Measurements from ENCODE around the gene NUF2. TPM values are rescaled to one million over a fixed set of nuclear protein-coding genes. Genes with fewer than 3 reads are reported as not detected.

The NUF2 gene
- total and polyA plus RNA-seq, 2 of the 4 experiments (the other 2 are of a cell fraction), result 13.0 to 18.5 TPM

- in situ Hi-C loops (cut with MboI; ENCODE audit: low sequenced_read_pairs), result no loop called here
- no peaks in the 10 kb centered on the region for H3K9me3 ChIP-seq (ENCODE audit: control insufficient read depth, insufficient read depth, low read length)
- no peak overlapping the region for H4K8ac ChIP-seq (ENCODE audit: low read depth in 2 of 2, low read length in 2 of 2)
- no peaks in the 10 kb centered on the region for H4K20me1 ChIP-seq (ENCODE audit: insufficient read depth, low read length)
- POLR2A ChIA-PET (ENCODE audit: unreplicated experiment), result no interaction called here
- dilution Hi-C loops (cut with HindIII; ENCODE audit: low sequenced_read_pairs, unreplicated experiment), result no loop called here
- no peak overlapping the region for H2AK9ac ChIP-seq (replicated peaks; ENCODE audit: low read depth, low read length, poor library complexity)
- no peak overlapping the region for H3K4me2 ChIP-seq (ENCODE audit: low read depth, low read length)
- no peak overlapping the region for H2BK120ac ChIP-seq (ENCODE audit: low read depth, low read length)
- intact Hi-C loops (cut with micrococcal nuclease), result no loop called here
- H3K27me3 ChIP-seq (ENCODE audit: control insufficient read depth, insufficient read depth, low read length), result peaks cover 12% of the 10 kb centered on the region
- BruUV-seq (replicated peaks), result no TSS peak
- no peak overlapping the region for H3K56ac ChIP-seq (ENCODE audit: extremely low read depth, insufficient read depth, low read length)
- H3K4ac ChIP-seq (ENCODE audit: low read depth, low read length), result no peak overlapping the region
- DNase-seq (no peak), ATAC-seq (ENCODE audit: low read depth) (no peak)
- H2BK20ac ChIP-seq (ENCODE audit: low read depth, low read length), result no peak overlapping the region
- no peak overlapping the region for H4K91ac ChIP-seq (ENCODE audit: insufficient read depth, low read depth, low read length)
- WGBS, 2 experiments (ENCODE audit: extremely low coverage in 2 of 2, insufficient read length in 1 of 2), result no CpG with 5 or more reads among the region's 4 CpGs
- TF ChIP-seq RCOR1 (IDR thresholded peaks at IDR 0.05; ENCODE audit: insufficient replicate concordance, low read length) (no peak), USF2 (IDR thresholded peaks at IDR 0.05; ENCODE audit: low read depth, low read length) (no peak), SMC3 (IDR thresholded peaks at IDR 0.05; ENCODE audit: low read depth, low read length) (no peak), CTCF (conservative IDR thresholded peaks at IDR 0.05; ENCODE audit: low read depth, low read length) (no peak), MAFK (IDR thresholded peaks at IDR 0.05; ENCODE audit: low read depth, low read length) (no peak), BHLHE40 (IDR thresholded peaks at IDR 0.05; ENCODE audit: low read depth, low read length) (no peak), FOS (IDR thresholded peaks at IDR 0.05; ENCODE audit: low read depth, low read length) (no peak), RAD21 (IDR thresholded peaks at IDR 0.05; ENCODE audit: low read length) (no peak), CHD1 (IDR thresholded peaks at IDR 0.05; ENCODE audit: low read depth, low read length) (no peak), ELK1 (IDR thresholded peaks at IDR 0.05; ENCODE audit: borderline replicate concordance, low read depth, low read length) (no peak), NFE2L2 (IDR thresholded peaks at IDR 0.05; ENCODE audit: low read depth, low read length) (no peak)
- H3K18ac ChIP-seq (ENCODE audit: low read depth, low read length), result no peak overlapping the region
- H3K27ac ChIP-seq (ENCODE audit: insufficient read depth, low read length), result no peak overlapping the region
- H3K14ac ChIP-seq (replicated peaks; ENCODE audit: low read depth, low read length), result no peak overlapping the region
- no peak overlapping the region for H3K4me3 ChIP-seq (ENCODE audit: insufficient read depth, low read depth, low read length)
- no peaks in the 10 kb centered on the region for H3K9me1 ChIP-seq (ENCODE audit: insufficient read depth, low read length)
- no peaks in the 10 kb centered on the region for H3K36me3 ChIP-seq (ENCODE audit: control insufficient read depth, insufficient read depth, low read length)
- H3K23ac ChIP-seq (ENCODE audit: low read depth, low read length), result no peak overlapping the region
- H2BK5ac ChIP-seq (ENCODE audit: low read depth, low read length, poor library complexity, severe bottlenecking), result no peak overlapping the region
- H3K4me1 ChIP-seq (ENCODE audit: control insufficient read depth, insufficient read depth, low read length), result no peaks in the 10 kb centered on the region
- no peak overlapping the region for H2AK5ac ChIP-seq (ENCODE audit: low read depth, low read length)
- no peak overlapping the region for H2BK15ac ChIP-seq (ENCODE audit: low read depth, low read length)
- no peak overlapping the region for H4K5ac ChIP-seq (ENCODE audit: low read depth, low read length)
- CTCF ChIA-PET, result no interaction called here
- no peaks in the 10 kb centered on the region for H3K79me1 ChIP-seq (ENCODE audit: low read depth in 1 of 2, low read length in 2 of 2)
- H2AFZ ChIP-seq (replicated peaks; ENCODE audit: low read length, poor library complexity), result no peak overlapping the region
- H3K9ac ChIP-seq (ENCODE audit: low read depth, low read length), result no peak overlapping the region
Measured at GRCh38 chr1:163367721-163368120, 46.0 kb downstream of the NUF2 start.
